HepG2 (cell line): ENCODE data around the gene LCK. TPM values are rescaled to one million over a fixed set of nuclear protein-coding genes. Genes with fewer than 3 reads are reported as not detected.

ENCODE experiments used
- GATAD2A ChIP-seq: IDR thresholded peaks from 2 replicates; pipeline ENCODE4 v1.6.1; 2016
- IKZF5 ChIP-seq: IDR thresholded peaks from 2 replicates; pipeline ENCODE4 v1.6.1; 2018; ENCODE audit warnings: missing genetic modification reagents, mild to moderate bottlenecking, missing compliant biosample characterization
- MAX ChIP-seq: IDR thresholded peaks from 2 replicates; pipeline ENCODE4 v1.6.1; 2012; ENCODE audit warnings: inconsistent platforms
- NCOR1 ChIP-seq: fragments of 200-600 bp; sonication (generic); IDR thresholded peaks from 2 replicates; pipeline ENCODE4 v1.7.0; 2017; ENCODE audit warnings: antibody characterized with exemption, low read length, borderline replicate concordance
- RBFOX2 ChIP-seq: fragments of 200-400 bp; formaldehyde crosslinking; IDR thresholded peaks from 2 replicates; pipeline ENCODE4 v1.6.1; 2017; ENCODE audit warnings: low read depth, mild to moderate bottlenecking, low read length
- RNF2 ChIP-seq: fragments of 450-650 bp; conservative IDR thresholded peaks from 2 replicates; pipeline ENCODE4 v1.6.1; 2016; ENCODE audit warnings: low read depth
- SALL1 ChIP-seq: sonication (generic); formaldehyde crosslinking; IDR thresholded peaks from 2 replicates; pipeline ENCODE4 v1.8.0; 2022; ENCODE audit warnings: mild to moderate bottlenecking, missing genetic modification reagents
- ZBTB2 ChIP-seq: sonication (generic); formaldehyde crosslinking; IDR thresholded peaks from 2 replicates; pipeline ENCODE4 v1.8.0; 2022; ENCODE audit warnings: low read depth, missing genetic modification reagents
- ZBTB40 ChIP-seq, 2 experiments: fragments of 450-650 bp in 1 of 2; sonication (generic) in 1 of 2; formaldehyde crosslinking in 1 of 2; IDR thresholded peaks; 2 replicates each; pipeline versions ENCODE4 v1.6.1 to v1.8.0; 2016 to 2022; ENCODE audit warnings: antibody characterized with exemption in 1 of 2, mild to moderate bottlenecking in 1 of 2, missing genetic modification reagents in 1 of 2
- ZNF232 ChIP-seq: sonication (generic); formaldehyde crosslinking; IDR thresholded peaks from 2 replicates; pipeline ENCODE4 v1.4.0; 2020; ENCODE audit warnings: missing genetic modification reagents, borderline replicate concordance
- ZNF234 ChIP-seq: sonication (generic); formaldehyde crosslinking; conservative IDR thresholded peaks from 2 replicates; pipeline ENCODE4 v1.5.1; 2020; ENCODE audit warnings: mild to moderate bottlenecking, missing genetic modification reagents
- ZNF784 ChIP-seq: sonication (generic); formaldehyde crosslinking; IDR thresholded peaks from 2 replicates; pipeline ENCODE4 v1.5.1; 2020; ENCODE audit warnings: missing genetic modification reagents, mild to moderate bottlenecking, borderline replicate concordance
- polyA plus RNA-seq, 8 experiments: library from polyadenylated mRNA; depleted of rRNA in 3 of 8; stranded (reverse) in 7 of 8; unstranded in 1 of 8; fragments of >200 nt; fragmentation: Illumina TruSeq in 4 of 8; extraction: Trizol in 4 of 8; gene quantifications; 2 replicates each; pipeline versions ENCODE4 v1.2.1 to v1.2.3, GENCODE V29; 2011 to 2016; ENCODE audit warnings: low read depth in 4 of 8, missing spikeins in 1 of 8, mixed read lengths in 1 of 8; ENCODE audit not compliant: insufficient read depth in 1 of 8
- total RNA-seq, 5 experiments: library from RNA; depleted of rRNA; stranded (reverse); fragments of >200 nt; fragmentation: Illumina TruSeq; extraction: Trizol; gene quantifications; 2 replicates each; pipeline ENCODE4 v1.2.3, GENCODE V29; 2016; ENCODE audit warnings: low read depth in 1 of 5

Gene LCK
- total and polyA plus RNA-seq, 2 of the 13 experiments (the other 11 are each of a cell fraction or from before 2014, with no cell fraction given): 0.93 to 1.8 TPM

GRCh38 chr1:32221980-32222755, 28.9 kb upstream of the LCK start, which contains the start of the genes EIF3I and TMEM234 (continued):
- no peak for TF ChIP-seq ZNF232 (CRISPR knock-in tag)
- TF ChIP-seq NCOR1: no peak
- TF ChIP-seq SALL1 (CRISPR knock-in tag): peak; percentile 64
- peak; percentile 49; the same call in 1 of the 2 replicates for TF ChIP-seq IKZF5 (CRISPR knock-in tag)
- TF ChIP-seq ZNF784 (CRISPR knock-in tag): peak; percentile 58; the same call in 1 of the 2 replicates
- TF ChIP-seq ZBTB2: peak; percentile 52; the same call in 1 of the 2 replicates
- peak; percentile 82; the same call in 1 of the 2 replicates for TF ChIP-seq MAX
- TF ChIP-seq RBFOX2: peak; percentile 48; the same call in 1 of the 2 replicates
- TF ChIP-seq ZBTB40 (IDR thresholded peaks at IDR 0.05): peak; percentile 78
- 0 out of 2 replicates have a peak, but pooled peaks have one; percentile 37 for TF ChIP-seq ZBTB40 (CRISPR knock-in tag; IDR thresholded peaks at IDR 0.05)
- TF ChIP-seq ZNF234 (CRISPR knock-in tag): no peak
- peak; percentile 34 for TF ChIP-seq GATAD2A (CRISPR knock-in tag)
- TF ChIP-seq RNF2: no peak
